ENCODE measurements around the gene KLK8.

DNA sequence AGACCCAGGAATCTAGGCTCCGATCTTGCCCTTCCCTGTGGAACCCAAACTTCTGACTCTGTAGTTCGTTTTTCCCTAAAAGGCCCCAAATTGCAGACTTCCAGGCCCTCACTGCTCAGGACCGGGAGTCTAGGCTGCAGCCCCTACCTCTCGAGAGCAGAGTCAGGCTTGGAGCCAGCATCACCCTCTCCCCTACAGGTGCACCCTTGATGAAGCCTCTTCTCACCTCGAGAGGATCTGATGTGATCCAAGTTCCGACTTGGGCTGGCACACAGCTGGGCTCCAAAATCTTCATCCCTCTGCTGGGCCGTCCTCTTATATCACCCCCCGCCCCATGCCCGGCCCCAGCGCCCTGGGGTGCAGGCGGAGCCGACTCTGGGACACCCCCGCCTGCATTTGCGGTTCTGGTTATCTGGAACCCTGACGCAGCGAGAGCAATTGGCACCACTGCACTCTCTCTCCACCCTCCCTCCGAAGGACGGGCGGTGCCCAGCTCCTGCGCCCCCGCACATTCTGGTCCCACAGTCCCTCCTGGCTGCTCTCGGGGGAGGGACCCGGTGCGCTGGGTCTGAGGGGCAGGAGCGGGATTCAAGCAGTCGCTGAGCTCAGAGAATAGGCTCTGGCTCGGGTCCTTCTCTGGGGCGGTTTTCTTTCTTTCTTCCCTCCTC lies 17.6 kb downstream of the KLK8 start, which contains the start of gene KLK7:
- no peak for TF ChIP-seq CTCF (IDR thresholded peaks at IDR 0.05)
- no peak for TF ChIP-seq POLR2A (IDR thresholded peaks at IDR 0.05)

Data from esophagus squamous epithelium (tissue), 4 donors.